Esophagus muscularis mucosa (tissue), 4 donors: ENCODE data around the gene TOM1L2.

ENCODE experiments used
- CTCF ChIP-seq, 3 experiments: fragments of 200-600 bp in 2 of 3; fragments of 450-650 bp in 1 of 3; sonication (generic) in 2 of 3; IDR thresholded peaks; one replicate each; pipeline ENCODE4 v1.5.1; 2017 to 2019; ENCODE audit warnings: antibody characterized with exemption in 3 of 3, mild to moderate bottlenecking in 2 of 3, moderate library complexity in 1 of 3
- EP300 ChIP-seq: sonication (generic); formaldehyde crosslinking; IDR thresholded peaks from one replicate; pipeline ENCODE4 v1.6.1; 2017; ENCODE audit warnings: antibody characterized with exemption
- POLR2A ChIP-seq: fragments of 450-650 bp; IDR thresholded peaks from one replicate; pipeline ENCODE4 v1.6.1; 2017; ENCODE audit warnings: antibody characterized with exemption, moderate library complexity, mild to moderate bottlenecking, low read depth

- no peak for TF ChIP-seq EP300
- TF ChIP-seq CTCF (IDR thresholded peaks at IDR 0.05): no peak
- TF ChIP-seq POLR2A: no peak
These were observed 48.8 kb upstream of the TOM1L2 start for GRCh38 chr17:18020971-18021370.
